HG03135 (cell line): Measurements from ENCODE around the gene TMEM117.
"Not testable (repeated sequence)": the region's sequence is repeated elsewhere in the genome, so short reads cannot be mapped to it uniquely, and the experiment has no call there.

Source experiments
- ATAC-seq: cut with Tn5 transposase; IDR thresholded peaks from one replicate; pipeline ENCODE4 v1.9.1; 2021; ENCODE audit warnings: mild to moderate bottlenecking, moderate library complexity; ENCODE audit not compliant: unreplicated experiment

TMEM117 gene

DNA sequence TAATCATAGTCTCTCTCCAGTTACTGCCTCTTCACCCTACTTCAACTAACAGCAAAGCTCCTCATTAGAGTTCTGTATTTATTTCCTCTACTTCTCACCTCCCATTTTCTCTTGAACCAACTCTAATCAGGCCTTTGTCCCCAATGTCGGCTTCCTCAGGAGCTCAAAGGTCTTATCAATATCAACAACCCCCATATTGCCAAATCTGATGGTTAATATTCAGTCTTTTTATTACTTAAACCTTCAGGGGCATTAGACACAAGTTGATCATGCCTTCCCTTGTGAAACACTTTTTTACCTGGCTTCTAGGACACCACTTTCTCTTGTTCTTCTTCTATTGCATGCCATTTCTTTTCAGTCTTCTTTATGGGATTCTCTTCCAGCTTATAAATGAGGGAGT, 531.3 kb downstream of the TMEM117 start:
- no peak for ATAC-seq

DNA sequence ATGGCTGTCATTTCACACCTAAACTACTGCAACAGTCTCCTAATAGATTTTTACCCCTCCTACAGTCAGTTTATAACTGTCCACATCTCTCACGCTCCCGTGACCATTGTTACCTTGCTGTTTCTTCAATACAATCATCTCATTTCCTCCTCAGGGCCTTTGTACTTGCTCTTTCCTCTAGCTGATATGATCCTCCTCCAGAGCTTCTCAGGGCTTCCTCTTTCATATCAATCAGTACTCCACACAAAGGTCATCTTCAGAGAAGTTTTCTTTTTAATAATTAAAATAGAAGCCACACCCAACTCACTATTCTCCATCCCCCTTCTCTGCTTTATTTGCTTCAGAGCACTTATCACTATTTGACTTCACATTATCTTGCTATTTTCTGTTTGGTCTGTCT, 532.0 kb downstream of the TMEM117 start:
- ATAC-seq: no peak

GRCh38 chr12:44369998-44370397, 534.1 kb downstream of the TMEM117 start:
- no peak for ATAC-seq

DNA sequence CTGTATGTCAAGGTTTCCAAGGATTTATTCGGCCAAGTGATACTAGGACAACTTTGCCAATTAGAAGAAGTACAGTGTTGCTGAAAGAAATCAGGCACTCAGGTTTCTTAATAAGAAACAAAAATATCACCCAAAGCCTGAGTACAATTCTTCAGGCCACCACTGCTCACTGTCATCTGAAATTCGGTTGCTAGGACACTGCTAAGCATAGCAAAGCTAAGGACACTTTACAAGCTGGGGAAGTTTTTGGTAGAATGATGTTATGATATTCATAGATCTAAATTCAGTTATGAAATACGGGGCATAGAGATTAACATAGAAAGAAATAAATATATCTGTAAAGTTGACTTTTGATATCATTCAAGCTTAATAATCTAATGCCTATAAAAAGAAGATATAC, 535.1 kb downstream of the TMEM117 start:
- no peak for ATAC-seq

DNA sequence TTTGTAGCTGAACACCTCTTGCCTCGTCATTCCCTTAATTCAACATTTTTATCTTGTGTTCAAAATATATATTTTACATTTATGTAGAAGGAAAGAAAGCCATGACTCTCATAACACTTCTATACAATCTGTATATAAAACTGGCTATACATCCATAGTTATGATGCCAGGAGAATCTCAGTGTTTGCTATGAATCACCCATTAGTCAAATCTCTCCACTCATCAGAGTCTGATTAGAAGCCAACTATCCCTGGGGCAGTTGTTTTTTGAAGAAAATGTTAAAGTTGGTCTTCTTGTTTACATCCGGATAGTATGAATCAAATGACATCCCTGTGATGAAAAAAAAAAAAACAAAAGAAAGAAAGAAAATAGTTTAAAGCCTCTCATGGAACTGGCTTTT, 536.4 kb downstream of the TMEM117 start:
- ATAC-seq: no peak

DNA sequence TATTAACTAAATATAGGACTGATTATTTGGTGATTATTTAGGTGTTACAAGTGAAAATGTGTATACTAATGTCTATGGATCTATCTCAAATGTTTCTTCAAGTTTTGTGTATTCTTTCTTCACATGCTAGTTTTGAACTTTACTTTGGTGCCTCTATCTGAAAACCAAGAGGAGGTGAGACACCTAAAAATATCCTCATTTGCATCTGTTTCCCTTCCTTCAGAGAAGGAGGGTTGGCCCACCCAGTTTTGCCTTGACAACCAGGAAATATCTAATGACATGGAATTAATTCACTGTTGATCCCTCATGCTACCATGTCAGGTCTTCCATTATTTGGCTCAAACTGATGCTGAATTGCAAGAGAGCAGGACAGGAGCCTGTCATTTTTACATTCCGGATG, 539.8 kb downstream of the TMEM117 start:
- ATAC-seq: no peak

- ATAC-seq: no peak
Measured at GRCh38 chr12:44377443-44378187, 541.7 kb downstream of the TMEM117 start.

- not testable (repeated sequence) for ATAC-seq
Measured at GRCh38 chr12:44379113-44379512, 543.2 kb downstream of the TMEM117 start.

DNA sequence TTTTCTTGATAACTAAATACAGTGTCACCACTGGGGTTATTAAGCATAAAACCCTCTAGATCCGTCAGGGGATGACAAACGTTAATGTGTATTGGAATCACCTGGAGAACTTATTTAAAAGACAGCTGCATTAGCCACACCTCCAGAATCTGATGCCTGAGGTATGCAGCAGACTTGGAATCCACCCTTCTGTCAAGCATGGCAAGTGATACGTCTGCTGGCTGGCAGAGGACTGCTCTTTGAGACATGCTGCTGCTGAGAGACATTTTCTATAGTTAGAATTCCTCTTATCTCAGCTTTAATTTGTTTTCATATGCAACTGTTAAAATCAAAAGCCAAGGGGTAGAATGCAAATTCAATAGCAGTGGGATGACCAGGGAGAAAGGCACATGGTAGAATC, 544.0 kb downstream of the TMEM117 start:
- ATAC-seq: no peak

- no peak for ATAC-seq
Measured at GRCh38 chr12:44380861-44381260, 545.0 kb downstream of the TMEM117 start.

DNA sequence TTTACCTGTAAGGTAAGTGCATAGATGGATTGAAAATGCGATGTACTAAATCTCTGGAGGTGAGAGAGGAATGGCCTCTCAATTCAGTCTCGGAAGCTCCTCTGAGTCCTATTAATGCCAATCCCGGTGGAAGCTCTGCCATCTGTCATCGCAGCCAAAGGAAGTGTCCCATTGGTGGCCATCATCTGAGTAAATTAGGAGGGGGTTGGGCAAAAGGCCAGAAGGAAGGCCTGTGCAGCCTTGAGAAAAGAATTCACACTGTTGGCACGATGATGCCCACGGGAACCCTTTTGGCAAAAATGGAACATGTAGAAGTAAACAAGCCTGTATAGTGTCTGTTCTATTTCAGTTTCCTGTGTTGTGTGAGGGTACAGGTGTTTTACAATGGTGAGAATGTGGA, 545.5 kb downstream of the TMEM117 start:
- no peak for ATAC-seq

DNA sequence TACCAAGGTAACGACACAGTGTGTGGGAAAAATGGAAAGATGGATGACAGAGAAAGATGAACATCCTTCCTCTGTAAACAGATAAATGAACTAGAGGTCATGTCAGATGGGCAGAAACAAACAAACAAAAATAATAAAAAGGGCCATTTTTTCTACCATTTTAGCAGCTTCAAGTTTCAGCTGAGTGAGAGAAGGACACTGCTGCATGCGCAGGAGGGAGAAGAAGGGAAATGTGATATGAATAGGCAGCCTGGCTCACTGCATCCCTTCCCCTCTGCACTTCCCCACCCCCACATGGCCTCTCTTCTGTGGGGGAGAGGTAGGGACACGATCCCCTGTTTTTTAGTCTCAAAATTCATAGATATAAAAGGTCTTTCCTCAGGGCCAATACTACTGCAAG, 548.3 kb downstream of the TMEM117 start:
- no peak for ATAC-seq

DNA sequence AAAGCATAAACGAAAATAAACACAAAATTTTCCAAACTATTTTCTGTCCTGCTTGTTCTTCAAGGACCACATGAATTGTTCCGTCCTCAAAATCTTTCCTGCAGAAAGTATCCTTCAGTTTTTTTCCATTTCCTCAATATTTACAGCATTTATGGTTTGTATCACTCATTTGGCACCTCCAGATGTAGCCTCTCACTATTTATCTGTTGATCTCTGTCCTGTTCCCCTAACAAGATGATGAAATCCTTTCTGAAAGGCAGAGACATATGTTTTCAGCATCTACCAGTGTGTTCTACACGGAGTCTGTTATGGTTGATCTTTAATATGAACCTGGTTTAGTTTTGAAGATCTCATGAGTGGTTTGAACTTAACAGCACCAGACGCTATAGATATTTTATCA, 550.1 kb downstream of the TMEM117 start:
- ATAC-seq: no peak

- ATAC-seq: no peak
Measured at GRCh38 chr12:44387581-44387980, 551.7 kb downstream of the TMEM117 start.

GRCh38 chr12:44389038-44389437, 553.2 kb downstream of the TMEM117 start:
- no peak for ATAC-seq

GRCh38 chr12:44389896-44390295, 554.0 kb downstream of the TMEM117 start:
- no peak for ATAC-seq

GRCh38 chr12:44397631-44398030, 561.8 kb downstream of the TMEM117 start:
- no peak for ATAC-seq

- no peak for ATAC-seq
Measured at GRCh38 chr12:44403185-44403584, 567.3 kb downstream of the TMEM117 start.

DNA sequence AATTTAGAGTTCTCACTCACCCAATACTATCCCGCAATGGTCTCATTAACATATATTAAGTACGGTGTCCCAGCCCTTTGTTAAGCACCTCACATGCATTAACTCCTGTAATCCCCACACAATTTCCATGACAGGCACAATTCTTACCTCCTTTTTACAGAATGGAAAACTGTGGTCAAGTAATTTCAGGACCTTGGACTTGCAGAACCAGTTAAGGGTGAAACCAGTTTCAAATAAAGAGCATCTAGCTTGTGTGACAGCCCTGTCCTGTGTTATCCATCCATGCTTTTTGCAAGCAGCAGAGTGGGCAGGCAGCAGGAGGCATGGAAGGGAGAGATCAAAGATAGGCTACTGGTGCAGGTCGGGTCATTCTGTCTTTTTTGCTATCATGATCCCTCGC, 569.4 kb downstream of the TMEM117 start:
- no peak for ATAC-seq

GRCh38 chr12:44422559-44422958, 586.7 kb downstream of the TMEM117 start:
- no peak for ATAC-seq

GRCh38 chr12:44428825-44429224, 592.9 kb downstream of the TMEM117 start:
- ATAC-seq: no peak

- peak; percentile 60 for ATAC-seq
Measured at GRCh38 chr12:44431647-44432343, 595.9 kb downstream of the TMEM117 start.

- ATAC-seq: no peak
Measured at GRCh38 chr12:44433659-44434058, 597.8 kb downstream of the TMEM117 start.
